Lung (tissue), 12 donors: ENCODE measurements around the gene SH2D4B. TPM values are rescaled to one million over a fixed set of nuclear protein-coding genes. Genes with fewer than 3 reads are reported as not detected.
"Not testable (repeated sequence)": the region's sequence is repeated elsewhere in the genome, so short reads cannot be mapped to it uniquely, and the experiment has no call there.

ENCODE experiments used
- ATAC-seq: fragments of 200-7000 bp; cut with Tn5 transposase; one replicate; pipeline ENCODE4 v1.9.1; 2020; ENCODE audit warnings: moderate number of reproducible peaks; ENCODE audit not compliant: insufficient read depth, low FRiP score
- DNase-seq, 3 donors: peaks; one replicate each; pipeline ENCODE4 v3.0.0-alpha.2; 2013 to 2017
- H3K27ac ChIP-seq, 2 donors: one replicate each; pipeline ENCODE4 v1.5.1; 2013; ENCODE audit warnings: mild to moderate bottlenecking in 2 of 2, moderate library complexity in 2 of 2, control low read depth in 1 of 2, inconsistent platforms in 1 of 2, low read depth in 1 of 2, low read length in 1 of 2
- H3K27me3 ChIP-seq, 3 donors: one replicate each; pipeline ENCODE4 v1.5.1; 2013; ENCODE audit warnings: low read length in 2 of 3; ENCODE audit not compliant: control insufficient read depth in 3 of 3, insufficient read depth in 3 of 3
- H3K36me3 ChIP-seq, 4 donors: one replicate each; pipeline ENCODE4 v1.5.1; 2013; ENCODE audit warnings: low read length in 4 of 4, mild to moderate bottlenecking in 1 of 4, moderate library complexity in 1 of 4; ENCODE audit not compliant: control insufficient read depth in 4 of 4, insufficient read depth in 4 of 4
- H3K4me1 ChIP-seq, 5 donors: one replicate each; pipeline ENCODE4 v1.5.1; 2013; ENCODE audit warnings: low read length in 5 of 5, mild to moderate bottlenecking in 2 of 5, moderate library complexity in 1 of 5; ENCODE audit not compliant: control insufficient read depth in 5 of 5, insufficient read depth in 5 of 5
- H3K4me3 ChIP-seq: one replicate; pipeline ENCODE4 v1.5.1; 2013; ENCODE audit warnings: mild to moderate bottlenecking, control low read depth, moderate library complexity
- H3K9ac ChIP-seq, 2 donors: one replicate each; pipeline ENCODE4 v1.5.1; 2013; ENCODE audit warnings: low read length in 2 of 2, control low read depth in 1 of 2; ENCODE audit not compliant: insufficient read depth in 1 of 2
- H3K9me3 ChIP-seq, 4 donors: one replicate each; pipeline ENCODE4 v1.5.1; 2013; ENCODE audit warnings: low read length in 3 of 4, mild to moderate bottlenecking in 1 of 4, moderate library complexity in 1 of 4; ENCODE audit not compliant: control insufficient read depth in 4 of 4, insufficient read depth in 3 of 4
- CTCF ChIP-seq: IDR thresholded peaks from 2 replicates; pipeline ENCODE4 v1.5.1; 2012; ENCODE audit warnings: mild to moderate bottlenecking; ENCODE audit errors: control extremely low read depth, extremely low read depth
- WGBS, 2 donors: extraction: QIAGEN DNeasy Blood & Tissue Kit; methylation state at CpG; one replicate each; pipeline ENCODE4 v1.1.7; 2013; 5-methylcytosine and 5-hydroxymethylcytosine counted together
- polyA plus RNA-seq, 2 donors: library from polyadenylated mRNA; stranded (reverse); fragments of 200-250 nt; gene quantifications; one replicate each; pipeline ENCODE4 v1.2.1, GENCODE V29; 2013
- total RNA-seq, 2 donors: library from RNA; depleted of rRNA in 1 of 2; stranded (reverse); fragments of >200 nt in 1 of 2; gene quantifications; one replicate each; pipeline ENCODE4 v1.2.1, GENCODE V29; 2014 to 2021
- donor health status: control.
- donor health status: control.
- donor health status: Bipolar disorder and iron deficiency.
- donor health status: healthy.
- donor health status: DM: yes; HTN: yes; CAD: no.

The SH2D4B gene
- total and polyA plus RNA-seq, 4 donors, result 0.12 to 0.28 (median 0.21) TPM

- no peak overlapping the region for H3K27ac ChIP-seq
- no peaks in the 10 kb centered on the region for H3K36me3 ChIP-seq
- H3K9me3 ChIP-seq, result no peaks in the 10 kb centered on the region
- TF ChIP-seq CTCF, result no peak
- no peak overlapping the region for H3K9ac ChIP-seq
- peaks cover 0 to 16% (median 0%) of the 10 kb centered on the region in 5 donors for H3K4me1 ChIP-seq
- no peaks in the 10 kb centered on the region for H3K27me3 ChIP-seq
- ATAC-seq, result no peak
- no peak overlapping the region for H3K4me3 ChIP-seq
- 90 to 91% methylated on average over 16 to 19 of the region's 19 CpGs for WGBS, 2 donors
- DNase-seq, result no peak
Measured at GRCh38 chr10:80542652-80543318, 5.1 kb downstream of the SH2D4B start.

- WGBS, 2 donors, result 95 to 97% methylated on average over 21 to 25 of the region's 25 CpGs
- H3K27me3 ChIP-seq, H3K9ac ChIP-seq, H3K36me3 ChIP-seq, H3K27ac ChIP-seq, H3K9me3 ChIP-seq, DNase-seq, ATAC-seq, H3K4me3 ChIP-seq: not testable (repeated sequence)
- H3K4me1 ChIP-seq, result peaks cover 0 to 16% (median 0%) of the 10 kb centered on the region in 5 donors
Measured at GRCh38 chr10:80543319-80543672, 5.6 kb downstream of the SH2D4B start.

- H3K36me3 ChIP-seq, result no peaks in the 10 kb centered on the region
- no peak for TF ChIP-seq CTCF
- H3K4me3 ChIP-seq, result no peak overlapping the region
- no peaks in the 10 kb centered on the region for H3K27me3 ChIP-seq
- 87 to 96% methylated on average over 12 of the region's 12 CpGs for WGBS, 2 donors
- H3K9ac ChIP-seq, result no peak overlapping the region
- no peak for ATAC-seq
- H3K9me3 ChIP-seq, result no peaks in the 10 kb centered on the region
- no peak overlapping the region for H3K27ac ChIP-seq
- DNase-seq, result no peak
- peaks cover 0 to 16% (median 0%) of the 10 kb centered on the region in 5 donors for H3K4me1 ChIP-seq
Measured at GRCh38 chr10:80544316-80544953, 6.7 kb downstream of the SH2D4B start.

GRCh38 chr10:80545258-80545881 is 7.7 kb downstream of the SH2D4B start:
- no peak for DNase-seq
- H3K4me1 ChIP-seq, result peaks cover 0 to 12% (median 0%) of the 10 kb centered on the region in 5 donors
- H3K36me3 ChIP-seq, result no peaks in the 10 kb centered on the region
- no peak overlapping the region for H3K9ac ChIP-seq
- no peak overlapping the region for H3K4me3 ChIP-seq
- no peaks in the 10 kb centered on the region for H3K27me3 ChIP-seq
- H3K27ac ChIP-seq, result no peak overlapping the region
- ATAC-seq, result no peak
- WGBS, 2 donors, result 84 to 94% methylated on average over 7 of the region's 7 CpGs
- no peaks in the 10 kb centered on the region for H3K9me3 ChIP-seq
- no peak for TF ChIP-seq CTCF
